Lower lobe of right lung (tissue), 2 donors: Measurements from ENCODE around the gene PRKAR1B. TPM values are rescaled to one million over a fixed set of nuclear protein-coding genes. Genes with fewer than 3 reads are reported as not detected.

Source experiments
- ATAC-seq, 2 donors: fragments of 200-7000 bp; cut with Tn5 transposase; one replicate each; pipeline ENCODE4 v1.9.1; 2020 to 2022; ENCODE audit warnings: mild to moderate bottlenecking in 2 of 2, moderate library complexity in 2 of 2
- DNase-seq: peaks from one replicate; pipeline ENCODE4 v3.0.0-alpha.2; 2020
- H3K27ac ChIP-seq: fragments of 200-600 bp; one replicate; pipeline ENCODE4 v1.8.0; 2022
- H3K27me3 ChIP-seq: fragments of 200-600 bp; one replicate; pipeline ENCODE4 v1.8.0; 2022; ENCODE audit warnings: low read depth
- H3K36me3 ChIP-seq: fragments of 200-600 bp; one replicate; pipeline ENCODE4 v1.8.0; 2022; ENCODE audit warnings: mild to moderate bottlenecking
- H3K4me1 ChIP-seq: fragments of 200-600 bp; one replicate; pipeline ENCODE4 v1.8.0; 2022
- H3K4me3 ChIP-seq: fragments of 200-600 bp; one replicate; pipeline ENCODE4 v1.8.0; 2022; ENCODE audit warnings: mild to moderate bottlenecking
- H3K9me3 ChIP-seq: fragments of 200-600 bp; one replicate; pipeline ENCODE4 v1.8.0; 2022
- CTCF ChIP-seq: fragments of 200-600 bp; IDR thresholded peaks from one replicate; pipeline ENCODE4 v1.8.0; 2022; ENCODE audit warnings: antibody characterized with exemption, mild to moderate bottlenecking
- intact Hi-C: fragments of 100-400 bp; cut with DNase I; formaldehyde crosslinking; loops from one replicate; pipeline ENCODE4 v1.11.0; 2022
- total RNA-seq: library from RNA; stranded (reverse); fragmentation: NEBNext Ultra II Directional; extraction: Animal tissue kit (Norgen Biotek cat#: 25700); gene quantifications from one replicate; pipeline ENCODE4 v1.2.1, GENCODE V29; 2021
- donor health status: DM: no; HTN: yes; CAD: no; lungs with severe emphysema.

Gene PRKAR1B
- total RNA-seq, 1 donor from 2014 or later = 16.8 TPM

GRCh38 chr7:501526-501925, 225.6 kb downstream of the PRKAR1B start:
- TF ChIP-seq CTCF = no peak
- no peak for ATAC-seq
- peak; percentile 28 for DNase-seq
- intact Hi-C loops = no loop called here
- no peak overlapping the region for H3K4me3 ChIP-seq
- H3K27ac ChIP-seq = no peak overlapping the region
- H3K36me3 ChIP-seq = peaks cover 38% of the 10 kb centered on the region
- peaks cover 22% of the 10 kb centered on the region for H3K4me1 ChIP-seq
- no peaks in the 10 kb centered on the region for H3K9me3 ChIP-seq
- H3K27me3 ChIP-seq = no peaks in the 10 kb centered on the region

- ATAC-seq = no peak
- no peak for TF ChIP-seq CTCF
- peak; percentile 40 for DNase-seq
Observed at GRCh38 chr7:500521-501420, 226.3 kb downstream of the PRKAR1B start.

GRCh38 chr7:499853-500485, 227.1 kb downstream of the PRKAR1B start:
- no peak for TF ChIP-seq CTCF

More at GRCh38 chr7:500521-501420, 226.3 kb downstream of the PRKAR1B start:
- Histone ChIP-seq H3K36me3 (peaks cover 40% of the 10 kb centered on the region), H3K9me3 (no peaks in the 10 kb centered on the region), H3K27me3 (no peaks in the 10 kb centered on the region), H3K4me1 (peaks cover 22% of the 10 kb centered on the region), H3K4me3 (no peak overlapping the region), H3K27ac (no peak overlapping the region)
- intact Hi-C loops = no loop called here

More at GRCh38 chr7:499853-500485, 227.1 kb downstream of the PRKAR1B start:
- peaks cover 19% of the 10 kb centered on the region for H3K4me1 ChIP-seq
- no peaks in the 10 kb centered on the region for H3K27me3 ChIP-seq
- no peak overlapping the region for H3K27ac ChIP-seq
- H3K36me3 ChIP-seq = peaks cover 40% of the 10 kb centered on the region
- ATAC-seq = no peak
- no peak overlapping the region for H3K4me3 ChIP-seq
- peak; percentile 46 for DNase-seq
- no peaks in the 10 kb centered on the region for H3K9me3 ChIP-seq
- intact Hi-C loops = no loop called here

Other genes with a start within 250 kb of the PRKAR1B start
- gene PDGFA, start 207.4 kb downstream of the PRKAR1B start, total RNA-seq = 27.1 TPM
- 22.4 TPM for gene DNAAF5, start 582 bp downstream of the PRKAR1B start, total RNA-seq
- 111 TPM for gene SUN1, start 105.2 kb upstream of the PRKAR1B start, total RNA-seq
- gene GET4, start 149.3 kb upstream of the PRKAR1B start, total RNA-seq = 31.7 TPM
- 33.9 TPM for gene ADAP1, start 227.4 kb upstream of the PRKAR1B start, total RNA-seq
- 12.9 TPM for gene COX19, start 248.3 kb upstream of the PRKAR1B start, total RNA-seq